GM13976 (cell line): ENCODE results near the gene CDIPT.
A peak's percentile ranks its signal among the peaks of the same experiment; 100 is the strongest.
"Not testable (repeated sequence)": the region's sequence is repeated elsewhere in the genome, so short reads cannot be mapped to it uniquely, and the experiment has no call there.

Experiments used
- DNase-seq: peaks from one replicate; pipeline ENCODE4 v3.0.0; 2012; ENCODE audit warnings: low spot score
- in situ Hi-C: fragments of 300-500 bp; cut with MboI; formaldehyde crosslinking; loops from one replicate; pipeline ENCODE4 v1.12.0; 2022; ENCODE audit warnings: low sequenced_read_pairs, mixed read lengths, inconsistent platforms; ENCODE audit not compliant: unreplicated experiment
- TF ChIP-seq, protein P1 (sequence below): IDR thresholded peaks from 2 replicates; pipeline ENCODE4 v1.5.1; 2012; ENCODE audit warnings: borderline replicate concordance, mild to moderate bottlenecking; ENCODE audit not compliant: insufficient read depth; ENCODE audit errors: extremely low read depth, missing control alignments, control extremely low read depth

CDIPT gene

DNA sequence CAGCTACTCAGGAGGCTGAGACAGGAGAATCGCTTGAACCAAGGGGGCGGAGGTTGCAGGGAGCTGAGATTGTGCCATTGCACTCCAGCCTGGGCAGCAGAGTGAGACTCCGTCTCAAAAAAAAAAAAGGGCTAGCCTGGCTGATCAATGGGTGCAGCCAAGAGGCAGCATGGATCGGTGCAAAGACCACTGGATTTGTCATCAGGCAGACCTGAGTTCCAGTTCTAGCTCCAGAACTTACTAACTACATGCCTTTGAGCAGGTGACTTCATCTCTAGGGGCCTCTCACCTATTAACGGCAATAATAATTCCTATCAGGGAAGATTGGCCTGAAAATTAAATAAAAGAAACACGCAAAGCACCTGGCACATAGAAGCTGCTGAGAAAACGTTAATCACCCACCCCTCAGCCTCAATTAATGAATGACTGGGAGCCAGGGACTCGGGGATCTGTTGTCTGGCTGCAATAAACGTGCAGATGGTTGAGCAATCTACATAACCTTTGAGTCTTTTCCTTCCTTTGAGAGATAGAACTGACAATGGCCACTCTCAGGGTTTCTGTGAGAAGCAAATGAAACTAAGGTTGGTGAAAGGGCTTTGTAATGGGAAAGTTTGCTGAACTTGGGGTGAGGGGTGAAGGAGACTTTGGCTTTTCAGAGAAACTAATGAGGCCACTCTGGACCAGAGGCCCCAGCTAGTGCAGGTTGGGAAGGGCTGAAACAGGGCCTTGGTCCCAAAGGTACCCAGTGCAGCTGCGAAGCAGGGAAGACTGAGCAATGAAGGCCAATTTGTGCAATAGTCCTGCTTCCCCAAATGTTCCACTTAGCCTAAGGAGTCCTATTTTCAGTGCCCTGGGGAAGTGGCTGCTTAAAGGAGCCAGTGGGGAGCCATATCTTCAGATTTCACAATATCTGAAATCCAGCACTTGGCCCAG is 28.8 kb upstream of the CDIPT start:
- no peak for DNase-seq
- in situ Hi-C loops = no loop called here
- TF ChIP-seq, protein P1, sequence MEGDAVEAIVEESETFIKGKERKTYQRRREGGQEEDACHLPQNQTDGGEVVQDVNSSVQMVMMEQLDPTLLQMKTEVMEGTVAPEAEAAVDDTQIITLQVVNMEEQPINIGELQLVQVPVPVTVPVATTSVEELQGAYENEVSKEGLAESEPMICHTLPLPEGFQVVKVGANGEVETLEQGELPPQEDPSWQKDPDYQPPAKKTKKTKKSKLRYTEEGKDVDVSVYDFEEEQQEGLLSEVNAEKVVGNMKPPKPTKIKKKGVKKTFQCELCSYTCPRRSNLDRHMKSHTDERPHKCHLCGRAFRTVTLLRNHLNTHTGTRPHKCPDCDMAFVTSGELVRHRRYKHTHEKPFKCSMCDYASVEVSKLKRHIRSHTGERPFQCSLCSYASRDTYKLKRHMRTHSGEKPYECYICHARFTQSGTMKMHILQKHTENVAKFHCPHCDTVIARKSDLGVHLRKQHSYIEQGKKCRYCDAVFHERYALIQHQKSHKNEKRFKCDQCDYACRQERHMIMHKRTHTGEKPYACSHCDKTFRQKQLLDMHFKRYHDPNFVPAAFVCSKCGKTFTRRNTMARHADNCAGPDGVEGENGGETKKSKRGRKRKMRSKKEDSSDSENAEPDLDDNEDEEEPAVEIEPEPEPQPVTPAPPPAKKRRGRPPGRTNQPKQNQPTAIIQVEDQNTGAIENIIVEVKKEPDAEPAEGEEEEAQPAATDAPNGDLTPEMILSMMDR = no peak

DNA sequence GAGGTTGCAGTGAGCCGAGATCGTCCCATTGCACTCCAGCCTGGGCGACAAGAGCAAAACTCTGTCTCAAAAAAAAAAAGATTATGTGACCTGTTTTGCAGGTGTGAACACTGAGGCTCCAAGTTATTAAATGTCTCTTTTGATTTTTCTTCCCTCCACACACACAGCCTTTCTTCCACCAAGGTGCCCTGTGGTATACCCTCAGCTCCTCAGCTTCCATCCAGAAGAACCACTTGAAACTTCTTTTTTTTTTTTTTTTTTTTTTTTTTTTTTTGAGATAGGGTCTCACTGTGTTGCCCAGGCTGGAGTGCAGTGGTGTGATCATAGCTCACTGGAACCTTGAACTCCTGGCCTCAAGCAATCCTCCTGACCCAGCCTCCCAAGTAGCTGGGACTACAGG is 26.3 kb upstream of the CDIPT start:
- DNase-seq, in situ Hi-C loops: not testable (repeated sequence)

DNA sequence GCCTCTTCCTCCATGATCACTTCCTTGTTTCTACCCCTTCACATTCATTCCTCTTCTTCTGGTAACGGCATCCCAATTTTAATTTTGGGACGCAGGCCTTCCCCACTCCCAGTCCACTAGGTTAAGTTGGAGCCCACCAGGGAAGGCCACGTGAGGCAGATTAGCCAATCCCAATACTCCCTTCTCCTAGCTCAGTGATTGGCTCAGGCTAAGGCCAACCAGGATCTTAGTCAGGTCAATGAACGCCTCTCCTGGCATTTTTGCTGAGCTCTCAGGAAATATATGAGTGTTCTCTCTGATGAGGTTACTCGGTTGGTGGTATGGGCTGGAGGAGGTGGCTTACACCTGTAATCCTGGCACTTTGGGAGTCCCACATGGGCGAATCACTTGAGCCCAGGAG is 21.0 kb upstream of the CDIPT start:
- no peak for DNase-seq
- TF ChIP-seq, protein P1 = no peak
- in situ Hi-C loops = no loop called here

DNA sequence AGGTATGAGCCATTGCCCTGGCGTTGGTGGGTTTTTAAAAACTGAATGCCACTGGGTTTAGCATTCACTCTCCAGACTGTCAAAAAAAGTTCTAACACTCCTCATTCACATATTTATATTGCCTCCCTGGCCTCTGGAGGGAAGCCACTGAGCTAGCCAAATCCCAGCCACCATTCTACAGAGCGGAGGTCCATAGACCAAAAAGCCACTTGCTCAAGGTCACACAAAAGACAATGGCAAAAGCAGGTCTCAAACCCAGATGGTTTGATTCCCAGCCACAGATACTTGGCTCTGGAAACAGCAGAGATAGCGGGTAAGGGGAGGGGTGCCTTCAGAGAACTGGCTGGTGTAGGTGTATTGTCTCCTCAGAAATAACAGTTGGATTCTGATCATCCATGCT is 18.0 kb upstream of the CDIPT start:
- no peak for DNase-seq
- in situ Hi-C loops = no loop called here
- TF ChIP-seq, protein P1 = no peak

DNA sequence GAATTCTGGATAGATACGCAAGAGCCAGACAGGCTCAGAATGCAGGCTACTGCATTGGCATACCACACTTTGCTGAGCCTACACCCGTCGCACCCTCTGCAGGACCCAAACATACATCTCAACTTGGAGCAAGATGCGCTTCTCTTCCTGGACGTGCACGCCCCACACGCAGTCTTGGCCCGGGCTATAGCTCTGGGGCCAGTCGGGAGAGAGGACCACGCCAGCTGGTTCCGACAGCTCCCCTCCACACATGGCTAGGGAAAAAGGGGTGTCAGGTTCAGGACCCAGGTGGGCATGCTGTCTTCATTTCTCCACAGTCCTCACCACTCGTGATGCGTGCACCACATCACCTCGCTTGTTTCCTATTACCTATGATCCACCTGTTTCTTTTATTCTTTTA is 15.1 kb upstream of the CDIPT start:
- TF ChIP-seq, protein P1 = no peak
- in situ Hi-C loops = no loop called here
- no peak for DNase-seq

DNA sequence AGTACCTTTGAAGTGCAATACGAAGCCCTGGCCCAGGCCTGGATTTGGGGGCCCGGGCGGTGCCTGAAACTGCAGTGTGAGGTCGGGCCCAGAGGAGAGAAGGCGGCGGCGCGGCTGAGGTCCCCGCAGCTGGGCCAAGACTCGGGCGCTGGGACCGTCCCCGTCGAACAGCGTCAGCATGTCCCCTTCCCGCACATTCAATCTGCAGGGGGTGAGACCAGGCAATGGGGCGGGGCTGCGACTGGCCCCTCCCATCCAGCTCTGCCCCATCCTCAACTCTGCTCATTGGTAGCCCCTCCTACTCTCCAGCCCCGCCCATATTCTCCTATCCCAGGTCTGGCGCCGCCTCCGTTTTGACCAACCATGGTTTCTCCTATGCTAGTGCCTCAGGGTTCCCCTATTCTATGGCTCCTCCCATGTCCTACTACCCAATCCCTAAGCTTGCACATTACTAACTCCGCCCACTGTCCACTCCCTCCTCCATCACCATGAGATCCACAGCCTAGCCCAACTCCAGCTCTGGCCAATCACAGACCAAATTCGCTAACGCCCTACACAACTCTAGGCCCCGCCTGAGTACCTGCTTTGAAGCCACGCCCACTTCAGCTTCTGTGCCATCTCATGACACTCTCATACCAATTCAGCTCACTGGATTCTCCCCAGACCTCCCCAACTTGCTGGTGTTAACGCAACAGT is 14.4 kb upstream of the CDIPT start:
- in situ Hi-C loops = no loop called here
- peak; percentile 82 for DNase-seq
- TF ChIP-seq, protein P1 = no peak
